Upper lobe of left lung (tissue), 6 donors: ENCODE results near the gene CFAP100. TPM values are rescaled to one million over a fixed set of nuclear protein-coding genes. Genes with fewer than 3 reads are reported as not detected.

ENCODE experiments used
- ATAC-seq, 2 donors: fragments of 200-7000 bp; cut with Tn5 transposase; one replicate each; pipeline ENCODE4 v1.9.1; 2022; ENCODE audit warnings: mild to moderate bottlenecking in 2 of 2, moderate library complexity in 2 of 2; ENCODE audit not compliant: low FRiP score in 2 of 2
- DNase-seq, 2 donors: peaks; one replicate each; pipeline ENCODE4 v3.0.0-alpha.2; 2019 to 2020
- H3K27ac ChIP-seq, 4 donors: fragments of 200-600 bp; sonication (generic); one replicate each; pipeline ENCODE4 v1.5.1; 2016 to 2019
- H3K27me3 ChIP-seq, 4 donors: fragments of 200-600 bp; sonication (generic); one replicate each; pipeline ENCODE4 v1.5.1; 2017 to 2019
- H3K36me3 ChIP-seq, 4 donors: fragments of 200-600 bp; sonication (generic); one replicate each; pipeline ENCODE4 v1.5.1; 2016 to 2019
- H3K4me1 ChIP-seq, 4 donors: fragments of 200-600 bp; sonication (generic); one replicate each; pipeline ENCODE4 v1.5.1; 2018 to 2019
- H3K4me3 ChIP-seq, 4 donors: fragments of 200-600 bp; sonication (generic); one replicate each; pipeline ENCODE4 v1.5.1; 2017 to 2019; ENCODE audit warnings: mild to moderate bottlenecking in 2 of 4, moderate library complexity in 1 of 4
- H3K9me3 ChIP-seq, 4 donors: fragments of 200-600 bp; sonication (generic); one replicate each; pipeline ENCODE4 v1.5.1; 2018 to 2019
- CTCF ChIP-seq, 6 experiments: fragments of 450-650 bp in 4 of 6; fragments of 200-600 bp in 2 of 6; sonication (generic) in 2 of 6; IDR thresholded peaks; one replicate each; pipeline ENCODE4 v1.5.1; 2016 to 2019; ENCODE audit warnings: antibody characterized with exemption in 6 of 6
- EP300 ChIP-seq, 4 donors: sonication (generic); formaldehyde crosslinking; IDR thresholded peaks; one replicate each; pipeline ENCODE4 v1.5.1; 2017; ENCODE audit warnings: antibody characterized with exemption in 4 of 4, control low read depth in 2 of 4
- POLR2A ChIP-seq, 4 donors: fragments of 450-650 bp; IDR thresholded peaks; one replicate each; pipeline ENCODE4 v1.5.1; 2016 to 2017; ENCODE audit warnings: antibody characterized with exemption in 4 of 4, mild to moderate bottlenecking in 2 of 4
- POLR2AphosphoS5 ChIP-seq, 2 donors: sonication (generic); formaldehyde crosslinking; IDR thresholded peaks; one replicate each; pipeline ENCODE4 v1.5.1; 2017; ENCODE audit warnings: antibody characterized with exemption in 2 of 2
- WGBS, 2 donors: methylation state at CpG; one replicate each; pipeline ENCODE4 v1.1.5; 2017 to 2018; 5-methylcytosine and 5-hydroxymethylcytosine counted together
- total RNA-seq, 6 donors: library from RNA; depleted of rRNA in 4 of 6; stranded (reverse); fragments of >200 nt in 4 of 6; gene quantifications; one replicate each; pipeline versions ENCODE4 v1.1.0 to v1.2.1, GENCODE V29; 2016 to 2021
- donor health status: DM: no; HTN: no; CAD: no; lungs with moderate emphysema.
- donor health status: DM: no; HTN: yes; CAD: no; lungs with severe emphysema.

Gene CFAP100
- total RNA-seq, 6 donors from 2014 or later: 0.09 to 57.9 (median 21.6) TPM

- TF ChIP-seq POLR2AphosphoS5 (IDR thresholded peaks at IDR 0.05) (no peak), CTCF (IDR thresholded peaks at IDR 0.05) (no peak), EP300 (IDR thresholded peaks at IDR 0.05) (no peak), POLR2A (IDR thresholded peaks at IDR 0.05) (no peak)
- Histone ChIP-seq H3K36me3 (no peaks in the 10 kb centered on the region), H3K9me3 (no peaks in the 10 kb centered on the region), H3K4me1 (peaks cover 7 to 17% (median 10%) of the 10 kb centered on the region in 4 donors), H3K4me3 (no peak overlapping the region), H3K27ac (no peak overlapping the region), H3K27me3 (no peaks in the 10 kb centered on the region)
- ATAC-seq (no peak), DNase-seq (no peak)
- 69 to 88% methylated on average over 1 of the region's 1 CpG for WGBS, 2 donors
These were observed 84.9 kb downstream of the CFAP100 start for GRCh38 chr3:126479642-126480041.

GRCh38 chr3:126480206-126480605, 85.5 kb downstream of the CFAP100 start:
- Histone ChIP-seq H3K4me1 (peaks cover 5 to 12% (median 7%) of the 10 kb centered on the region in 4 donors), H3K36me3 (no peaks in the 10 kb centered on the region), H3K9me3 (no peaks in the 10 kb centered on the region), H3K27me3 (no peaks in the 10 kb centered on the region), H3K27ac (no peak overlapping the region), H3K4me3 (no peak overlapping the region)
- ATAC-seq (no peak), DNase-seq (no peak)
- TF ChIP-seq EP300 (IDR thresholded peaks at IDR 0.05): no peak
- 92 to 93% methylated on average over 5 of the region's 5 CpGs for WGBS, 2 donors

GRCh38 chr3:126480861-126481260, 86.2 kb downstream of the CFAP100 start:
- ATAC-seq (no peak), DNase-seq (no peak)
- Histone ChIP-seq H3K27ac (no peak overlapping the region), H3K9me3 (no peaks in the 10 kb centered on the region), H3K4me3 (no peak overlapping the region), H3K27me3 (no peaks in the 10 kb centered on the region), H3K36me3 (no peaks in the 10 kb centered on the region), H3K4me1 (peaks cover 5 to 12% (median 7%) of the 10 kb centered on the region in 4 donors)
- TF ChIP-seq POLR2AphosphoS5 (IDR thresholded peaks at IDR 0.05) (no peak), EP300 (IDR thresholded peaks at IDR 0.05) (no peak), CTCF (IDR thresholded peaks at IDR 0.05) (no peak), POLR2A (IDR thresholded peaks at IDR 0.05) (no peak)
- WGBS, 2 donors: 77 to 82% methylated on average over 8 of the region's 8 CpGs

GRCh38 chr3:126481808-126482502, 87.2 kb downstream of the CFAP100 start:
- Histone ChIP-seq H3K4me3 (no peak overlapping the region), H3K36me3 (no peaks in the 10 kb centered on the region), H3K27ac (no peak overlapping the region), H3K9me3 (no peaks in the 10 kb centered on the region), H3K27me3 (no peaks in the 10 kb centered on the region), H3K4me1 (peaks cover 3 to 11% (median 6%) of the 10 kb centered on the region in 4 donors)
- WGBS, 2 donors: 83 to 84% methylated on average over 11 to 12 of the region's 16 CpGs
- no peak for DNase-seq
- peak in 1 of 2 donors; percentile 41 for ATAC-seq
- no peak for TF ChIP-seq POLR2A (IDR thresholded peaks at IDR 0.05)
- TF ChIP-seq EP300 (IDR thresholded peaks at IDR 0.05): no peak
- TF ChIP-seq CTCF (IDR thresholded peaks at IDR 0.05): no peak
- no peak for TF ChIP-seq POLR2AphosphoS5 (IDR thresholded peaks at IDR 0.05)

GRCh38 chr3:126482503-126483255, 88.0 kb downstream of the CFAP100 start:
- ATAC-seq (no peak), DNase-seq (no peak)
- no peak overlapping the region for H3K4me3 ChIP-seq
- WGBS, 2 donors: 82 to 95% methylated on average over 10 to 15 of the region's 15 CpGs
- no peak overlapping the region for H3K27ac ChIP-seq
- no peaks in the 10 kb centered on the region for H3K9me3 ChIP-seq
- TF ChIP-seq POLR2AphosphoS5 (IDR thresholded peaks at IDR 0.05) (no peak), POLR2A (IDR thresholded peaks at IDR 0.05) (no peak), EP300 (IDR thresholded peaks at IDR 0.05) (no peak), CTCF (IDR thresholded peaks at IDR 0.05) (no peak)
- H3K4me1 ChIP-seq: peaks cover 7 to 17% (median 9%) of the 10 kb centered on the region in 4 donors
- H3K27me3 ChIP-seq: no peaks in the 10 kb centered on the region
- no peaks in the 10 kb centered on the region for H3K36me3 ChIP-seq
